Endodermal cell (in vitro differentiated cells): ENCODE data around the gene RERE. TPM values are rescaled to one million over a fixed set of nuclear protein-coding genes. Genes with fewer than 3 reads are reported as not detected.

Source experiments
- DNase-seq: peaks from one replicate; pipeline ENCODE4 v3.0.0-alpha.2; 2017
- H3K27ac ChIP-seq: 2 replicates; pipeline ENCODE4 v1.5.1; 2013; ENCODE audit warnings: mild to moderate bottlenecking, low read depth, low read length, moderate library complexity
- H3K27me3 ChIP-seq: 2 replicates; pipeline ENCODE4 v1.6.1; 2013; ENCODE audit warnings: mild to moderate bottlenecking, low read length, moderate library complexity; ENCODE audit not compliant: insufficient read depth, control insufficient read depth, poor library complexity, severe bottlenecking
- H3K36me3 ChIP-seq: 2 replicates; pipeline ENCODE4 v1.7.0; 2013; ENCODE audit warnings: mild to moderate bottlenecking, low read length, moderate library complexity; ENCODE audit not compliant: control insufficient read depth, insufficient read depth
- H3K4me1 ChIP-seq: one replicate; pipeline ENCODE4 v1.7.0; 2013; ENCODE audit warnings: low read length; ENCODE audit not compliant: control insufficient read depth, insufficient read depth
- H3K4me3 ChIP-seq: 2 replicates; pipeline ENCODE4 v1.5.1; 2013; ENCODE audit warnings: mild to moderate bottlenecking, low read length, moderate library complexity
- H3K9ac ChIP-seq: 2 replicates; pipeline ENCODE4 v1.6.1; 2013; ENCODE audit warnings: mild to moderate bottlenecking, low read length, moderate library complexity; ENCODE audit not compliant: poor library complexity, severe bottlenecking; ENCODE audit errors: extremely low read depth
- H3K9me3 ChIP-seq: 2 replicates; pipeline ENCODE4 v1.6.1; 2013; ENCODE audit warnings: mild to moderate bottlenecking, low read length, moderate library complexity; ENCODE audit not compliant: control insufficient read depth
- H3K27ac Mint-ChIP-seq: 2 replicates; pipeline ENCODE4 v1.8.0; 2020; ENCODE audit warnings: mixed read lengths
- H3K27me3 Mint-ChIP-seq: 2 replicates; pipeline ENCODE4 v1.8.0; 2021; ENCODE audit warnings: mild to moderate bottlenecking, mixed read lengths; ENCODE audit not compliant: insufficient read depth
- H3K36me3 Mint-ChIP-seq: 2 replicates; pipeline ENCODE4 v1.8.0; 2020; ENCODE audit warnings: low read depth, mixed read lengths
- H3K4me1 Mint-ChIP-seq: 2 replicates; pipeline ENCODE4 v1.8.0; 2020; ENCODE audit warnings: mixed read lengths
- H3K4me3 Mint-ChIP-seq: 2 replicates; pipeline ENCODE4 v1.8.0; 2020; ENCODE audit warnings: mild to moderate bottlenecking, moderate library complexity, mixed read lengths
- H3K9me3 Mint-ChIP-seq: 2 replicates; pipeline ENCODE4 v1.8.0; 2020; ENCODE audit warnings: mild to moderate bottlenecking, mixed read lengths
- whole genome bisulfite sequencing, 2 experiments: methylation state at CpG; one replicate each; pipeline versions ENCODE4 v1.1.5 to v1.1.7; 2013; ENCODE audit warnings: missing lambda C conversion rate in 2 of 2, mixed read lengths in 1 of 2; ENCODE audit not compliant: insufficient coverage in 1 of 2, insufficient read length in 1 of 2; 5-methylcytosine and 5-hydroxymethylcytosine counted together
- total RNA-seq, 2 donors: library from RNA; stranded (reverse); fragmentation: NEBNext Ultra II Directional in 1 of 2; extraction: Animal tissue kit (Norgen Biotek cat#: 25700) in 1 of 2; gene quantifications; 2 replicates in 1 of 2; 3 replicates in 1 of 2; pipeline ENCODE4 v1.2.1, GENCODE V29; 2021
- TF ChIP-seq, protein P1 (sequence below): fragments of 200-600 bp; sonication (generic); conservative IDR thresholded peaks from 2 replicates; pipeline ENCODE4 v1.5.0; 2021; ENCODE audit warnings: antibody characterized with exemption, mild to moderate bottlenecking

RERE gene
- total RNA-seq, 2 donors from 2014 or later, result 159 to 179 TPM

DNA sequence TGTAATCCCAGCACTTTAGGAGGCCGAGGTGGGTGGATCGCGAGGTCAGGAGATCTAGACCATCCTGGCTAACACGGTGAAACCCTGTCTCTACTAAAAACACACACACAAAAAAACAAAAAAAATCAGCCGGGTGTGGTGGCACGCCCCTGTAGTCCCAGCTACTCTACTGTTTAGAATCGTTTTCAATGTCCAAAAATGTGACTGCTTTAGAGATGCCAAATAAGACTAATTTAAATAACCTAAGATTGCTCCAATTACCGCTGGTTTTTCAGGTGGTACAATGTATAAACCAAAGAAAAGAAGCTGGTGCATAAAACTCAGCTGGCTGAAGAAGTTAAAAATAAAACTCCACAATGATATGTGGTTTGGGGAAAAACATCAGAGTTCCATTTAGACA, 132.0 kb downstream of the RERE start:
- no peak overlapping the region for H3K4me3 Mint-ChIP-seq
- 88 to 94% methylated on average over 4 to 8 of the region's 8 CpGs for WGBS, 2 experiments
- Histone ChIP-seq H3K4me1 (peaks cover 4% of the 10 kb centered on the region), H3K27me3 (no peaks in the 10 kb centered on the region), H3K36me3 (peaks cover 10% of the 10 kb centered on the region), H3K9ac (no peak overlapping the region), H3K9me3 (peaks cover 4% of the 10 kb centered on the region), H3K4me3 (no peak overlapping the region), H3K27ac (no peak overlapping the region)
- H3K9me3 Mint-ChIP-seq, result no peaks in the 10 kb centered on the region
- no peak overlapping the region for H3K27ac Mint-ChIP-seq
- no peak for DNase-seq
- TF ChIP-seq, protein P1, sequence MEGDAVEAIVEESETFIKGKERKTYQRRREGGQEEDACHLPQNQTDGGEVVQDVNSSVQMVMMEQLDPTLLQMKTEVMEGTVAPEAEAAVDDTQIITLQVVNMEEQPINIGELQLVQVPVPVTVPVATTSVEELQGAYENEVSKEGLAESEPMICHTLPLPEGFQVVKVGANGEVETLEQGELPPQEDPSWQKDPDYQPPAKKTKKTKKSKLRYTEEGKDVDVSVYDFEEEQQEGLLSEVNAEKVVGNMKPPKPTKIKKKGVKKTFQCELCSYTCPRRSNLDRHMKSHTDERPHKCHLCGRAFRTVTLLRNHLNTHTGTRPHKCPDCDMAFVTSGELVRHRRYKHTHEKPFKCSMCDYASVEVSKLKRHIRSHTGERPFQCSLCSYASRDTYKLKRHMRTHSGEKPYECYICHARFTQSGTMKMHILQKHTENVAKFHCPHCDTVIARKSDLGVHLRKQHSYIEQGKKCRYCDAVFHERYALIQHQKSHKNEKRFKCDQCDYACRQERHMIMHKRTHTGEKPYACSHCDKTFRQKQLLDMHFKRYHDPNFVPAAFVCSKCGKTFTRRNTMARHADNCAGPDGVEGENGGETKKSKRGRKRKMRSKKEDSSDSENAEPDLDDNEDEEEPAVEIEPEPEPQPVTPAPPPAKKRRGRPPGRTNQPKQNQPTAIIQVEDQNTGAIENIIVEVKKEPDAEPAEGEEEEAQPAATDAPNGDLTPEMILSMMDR, result no peak
- no peaks in the 10 kb centered on the region for H3K27me3 Mint-ChIP-seq
- H3K36me3 Mint-ChIP-seq, result peaks cover 11% of the 10 kb centered on the region
- H3K4me1 Mint-ChIP-seq, result peaks cover 30% of the 10 kb centered on the region

DNA sequence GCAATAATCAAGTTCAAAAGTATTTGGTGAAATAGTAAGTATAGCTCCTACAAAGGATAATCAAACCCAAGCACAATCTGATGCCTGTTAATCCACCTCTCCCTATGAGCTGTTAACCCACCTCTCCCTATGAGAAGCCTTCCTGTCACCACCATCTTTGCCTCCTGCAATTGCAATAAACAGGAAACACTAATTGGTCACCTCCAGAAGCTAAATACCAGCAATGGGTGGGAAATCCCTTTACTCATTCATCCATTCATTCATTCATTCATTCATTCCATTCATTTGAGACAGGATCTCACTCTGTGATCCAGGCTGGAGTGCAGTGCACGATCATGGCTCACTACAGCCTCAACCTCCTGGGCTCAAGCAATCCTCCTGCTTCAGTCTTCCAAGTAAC, 132.8 kb downstream of the RERE start:
- H3K27me3 Mint-ChIP-seq, result no peaks in the 10 kb centered on the region
- H3K9ac ChIP-seq, result no peak overlapping the region
- 95 to 100% methylated on average over 1 of the region's 1 CpG for WGBS, 2 experiments
- H3K27ac Mint-ChIP-seq, result peak overlapping the region; percentile 46
- H3K27me3 ChIP-seq, result no peaks in the 10 kb centered on the region
- TF ChIP-seq, protein P1, result no peak
- H3K36me3 Mint-ChIP-seq, result peaks cover 7% of the 10 kb centered on the region
- peaks cover 3% of the 10 kb centered on the region for H3K36me3 ChIP-seq
- H3K27ac ChIP-seq, result no peak overlapping the region
- no peak for DNase-seq
- no peaks in the 10 kb centered on the region for H3K9me3 Mint-ChIP-seq
- no peaks in the 10 kb centered on the region for H3K9me3 ChIP-seq
- peaks cover 4% of the 10 kb centered on the region for H3K4me1 ChIP-seq
- no peak overlapping the region for H3K4me3 Mint-ChIP-seq
- H3K4me3 ChIP-seq, result no peak overlapping the region
- H3K4me1 Mint-ChIP-seq, result peaks cover 30% of the 10 kb centered on the region

DNA sequence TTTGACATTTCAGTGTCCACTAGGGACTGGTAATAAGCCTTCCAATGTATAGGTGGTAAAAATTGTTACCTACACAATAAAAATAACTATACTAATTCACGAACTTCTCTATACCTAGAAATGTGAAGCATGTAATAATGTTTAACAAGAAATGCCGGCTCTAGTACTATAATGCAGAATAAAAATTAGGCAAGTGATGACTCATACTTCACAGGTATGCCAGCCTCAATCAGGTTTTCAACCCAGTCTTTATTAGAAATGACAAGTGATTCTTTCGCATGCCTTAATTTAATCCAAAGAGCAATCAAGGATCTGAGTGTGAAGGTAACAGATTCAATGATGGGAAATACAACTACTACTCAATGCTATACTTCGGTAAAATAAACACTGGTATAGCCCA, 134.9 kb downstream of the RERE start:
- Mint-ChIP-seq H3K4me1 (peaks cover 32% of the 10 kb centered on the region), H3K27me3 (no peaks in the 10 kb centered on the region), H3K27ac (no peak overlapping the region), H3K4me3 (no peak overlapping the region), H3K9me3 (no peaks in the 10 kb centered on the region), H3K36me3 (peaks cover 11% of the 10 kb centered on the region)
- peaks cover 7% of the 10 kb centered on the region for H3K36me3 ChIP-seq
- no peak overlapping the region for H3K27ac ChIP-seq
- H3K27me3 ChIP-seq, result no peaks in the 10 kb centered on the region
- H3K9me3 ChIP-seq, result no peaks in the 10 kb centered on the region
- TF ChIP-seq, protein P1, result no peak
- peaks cover 4% of the 10 kb centered on the region for H3K4me1 ChIP-seq
- no peak overlapping the region for H3K9ac ChIP-seq
- WGBS, 2 experiments, result 95% methylated on average over 3 of the region's 4 CpGs; no CpG with 5 or more reads in 1 of the 2 experiments
- H3K4me3 ChIP-seq, result no peak overlapping the region
- DNase-seq, result no peak
